GM19468 (cell line): ENCODE results near the gene NOL6.
"Not testable (repeated sequence)": the region's sequence is repeated elsewhere in the genome, so short reads cannot be mapped to it uniquely, and the experiment has no call there.

ENCODE experiments used
- ATAC-seq: cut with Tn5 transposase; IDR thresholded peaks from one replicate; pipeline ENCODE4 v1.9.1; 2021; ENCODE audit warnings: mild to moderate bottlenecking, moderate library complexity, moderate number of reproducible peaks; ENCODE audit not compliant: unreplicated experiment; ENCODE audit errors: extremely low read depth

The NOL6 gene

GRCh38 chr9:33437205-33437604 lies 36.5 kb downstream of the NOL6 start:
- no peak for ATAC-seq

- no peak for ATAC-seq
Observed at GRCh38 chr9:33436445-33436844, 37.3 kb downstream of the NOL6 start.

- no peak for ATAC-seq
Observed at GRCh38 chr9:33435821-33436277, 37.9 kb downstream of the NOL6 start.

- ATAC-seq = no peak
Observed at GRCh38 chr9:33434317-33435105, 39.2 kb downstream of the NOL6 start.

- ATAC-seq = no peak
Observed at GRCh38 chr9:33433871-33434270, 39.9 kb downstream of the NOL6 start.

- ATAC-seq = no peak
Observed at GRCh38 chr9:33431420-33431819, 42.3 kb downstream of the NOL6 start.

- ATAC-seq = no peak
Observed at GRCh38 chr9:33430942-33431341, 42.8 kb downstream of the NOL6 start.

- no peak for ATAC-seq
Observed at GRCh38 chr9:33429256-33429985, 44.3 kb downstream of the NOL6 start.

GRCh38 chr9:33426843-33427293 lies 46.9 kb downstream of the NOL6 start:
- no peak for ATAC-seq

- no peak for ATAC-seq
Observed at GRCh38 chr9:33425128-33425533, 48.6 kb downstream of the NOL6 start.

GRCh38 chr9:33424492-33424891 lies 49.2 kb downstream of the NOL6 start:
- ATAC-seq = not testable (repeated sequence)

- ATAC-seq = not testable (repeated sequence)
Observed at GRCh38 chr9:33424043-33424442, 49.7 kb downstream of the NOL6 start.

GRCh38 chr9:33419708-33420303 lies 53.9 kb downstream of the NOL6 start:
- no peak for ATAC-seq

GRCh38 chr9:33418090-33418489 lies 55.6 kb downstream of the NOL6 start:
- no peak for ATAC-seq

- no peak for ATAC-seq
Observed at GRCh38 chr9:33416996-33417395, 56.7 kb downstream of the NOL6 start.

GRCh38 chr9:33415501-33416038 lies 58.2 kb downstream of the NOL6 start:
- no peak for ATAC-seq

GRCh38 chr9:33414889-33415500 lies 58.7 kb downstream of the NOL6 start:
- no peak for ATAC-seq

GRCh38 chr9:33414268-33414667 lies 59.5 kb downstream of the NOL6 start:
- no peak for ATAC-seq
